Esophagus squamous epithelium (tissue), 4 donors: ENCODE data around the gene EGFR.

Source experiments
- CTCF ChIP-seq, 6 experiments: fragments of 450-650 bp in 4 of 6; fragments of 200-600 bp in 2 of 6; sonication (generic) in 2 of 6; IDR thresholded peaks; one replicate each; pipeline ENCODE4 v1.5.1; 2016 to 2019; ENCODE audit warnings: antibody characterized with exemption in 6 of 6, mild to moderate bottlenecking in 4 of 6, moderate library complexity in 4 of 6
- POLR2A ChIP-seq, 4 donors: fragments of 450-650 bp; IDR thresholded peaks; one replicate each; pipeline ENCODE4 v1.6.1; 2017; ENCODE audit warnings: antibody characterized with exemption in 4 of 4, mild to moderate bottlenecking in 4 of 4, moderate library complexity in 3 of 4

GRCh38 chr7:55129541-55130394 is 111.0 kb downstream of the EGFR start:
- TF ChIP-seq POLR2A (IDR thresholded peaks at IDR 0.05) (no peak), CTCF (IDR thresholded peaks at IDR 0.05) (no peak)
